D721Med (cell line): ENCODE results near the gene AP1M2.
"Not testable (repeated sequence)": the region's sequence is repeated elsewhere in the genome, so short reads cannot be mapped to it uniquely, and the experiment has no call there.

Experiments
- DNase-seq: peaks from one replicate; pipeline ENCODE4 v3.0.0; 2011; ENCODE audit warnings: low spot score; ENCODE audit not compliant: insufficient read length
- FAIRE-seq: peaks from 2 replicates; lab custom pipeline; 2011; peaks lifted over from hg19 to GRCh38; lab: Jason Lieb, UNC
- TF ChIP-seq, protein P1 (sequence below): IDR thresholded peaks from 2 replicates; pipeline ENCODE4 v1.5.1; 2012; ENCODE audit warnings: mild to moderate bottlenecking, control low read depth; ENCODE audit not compliant: insufficient read depth; ENCODE audit errors: missing control alignments

AP1M2 gene

GRCh38 chr19:10538204-10538983, 48.7 kb downstream of the AP1M2 start:
- TF ChIP-seq, protein P1, sequence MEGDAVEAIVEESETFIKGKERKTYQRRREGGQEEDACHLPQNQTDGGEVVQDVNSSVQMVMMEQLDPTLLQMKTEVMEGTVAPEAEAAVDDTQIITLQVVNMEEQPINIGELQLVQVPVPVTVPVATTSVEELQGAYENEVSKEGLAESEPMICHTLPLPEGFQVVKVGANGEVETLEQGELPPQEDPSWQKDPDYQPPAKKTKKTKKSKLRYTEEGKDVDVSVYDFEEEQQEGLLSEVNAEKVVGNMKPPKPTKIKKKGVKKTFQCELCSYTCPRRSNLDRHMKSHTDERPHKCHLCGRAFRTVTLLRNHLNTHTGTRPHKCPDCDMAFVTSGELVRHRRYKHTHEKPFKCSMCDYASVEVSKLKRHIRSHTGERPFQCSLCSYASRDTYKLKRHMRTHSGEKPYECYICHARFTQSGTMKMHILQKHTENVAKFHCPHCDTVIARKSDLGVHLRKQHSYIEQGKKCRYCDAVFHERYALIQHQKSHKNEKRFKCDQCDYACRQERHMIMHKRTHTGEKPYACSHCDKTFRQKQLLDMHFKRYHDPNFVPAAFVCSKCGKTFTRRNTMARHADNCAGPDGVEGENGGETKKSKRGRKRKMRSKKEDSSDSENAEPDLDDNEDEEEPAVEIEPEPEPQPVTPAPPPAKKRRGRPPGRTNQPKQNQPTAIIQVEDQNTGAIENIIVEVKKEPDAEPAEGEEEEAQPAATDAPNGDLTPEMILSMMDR = no peak
- peak; percentile 7 for DNase-seq
- FAIRE-seq = no peak

DNA sequence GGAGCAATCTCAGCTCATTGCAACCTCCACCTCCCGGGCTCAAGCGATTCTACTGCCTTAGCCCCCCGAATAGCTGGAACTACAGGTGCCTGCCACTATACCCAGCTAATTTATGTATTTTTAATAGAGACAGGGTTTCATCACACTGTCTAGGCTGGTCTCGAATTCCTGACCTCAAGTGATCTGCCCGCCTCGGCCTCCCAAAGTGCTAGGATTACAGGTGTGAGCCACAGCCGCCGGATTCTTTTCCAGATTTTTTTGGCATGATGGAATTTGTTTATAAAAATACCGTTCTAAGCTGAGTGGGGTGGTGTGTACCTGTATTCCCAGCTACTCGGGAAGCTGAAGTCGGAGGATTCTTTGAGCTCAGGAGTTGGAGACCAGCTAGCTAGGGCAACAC, 49.4 kb downstream of the AP1M2 start:
- TF ChIP-seq, protein P1 = no peak
- DNase-seq = no peak
- FAIRE-seq = no peak

GRCh38 chr19:10535613-10536012, 51.5 kb downstream of the AP1M2 start:
- DNase-seq = peak; percentile 1
- FAIRE-seq = no peak
- TF ChIP-seq, protein P1 = no peak

GRCh38 chr19:10533646-10534386, 53.3 kb downstream of the AP1M2 start:
- TF ChIP-seq, protein P1 = no peak
- DNase-seq (no peak), FAIRE-seq (no peak)

DNA sequence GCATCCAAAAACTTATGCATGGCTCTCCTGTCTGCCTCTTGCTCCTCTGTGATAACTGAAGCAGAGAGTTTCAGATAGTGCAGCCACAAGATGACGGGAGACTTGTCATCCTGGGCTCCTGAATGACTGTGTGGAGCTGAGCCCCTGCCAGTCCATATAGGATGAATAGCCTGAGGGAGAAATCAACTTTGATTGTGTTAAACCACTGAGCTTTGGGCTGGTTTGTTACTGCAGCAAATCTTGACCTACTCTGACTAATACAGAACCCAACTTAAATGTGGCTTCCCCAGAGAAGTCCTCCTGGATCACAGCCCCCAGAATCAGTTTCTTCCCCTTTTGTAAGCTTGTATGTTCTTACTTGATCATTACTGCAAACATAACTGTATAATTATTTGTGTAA, 54.7 kb downstream of the AP1M2 start:
- DNase-seq (no peak), FAIRE-seq (no peak)
- TF ChIP-seq, protein P1 = no peak

- not testable (repeated sequence) for DNase-seq, FAIRE-seq
Observed at GRCh38 chr19:10526887-10527286, 60.2 kb downstream of the AP1M2 start.

- TF ChIP-seq, protein P1 = no peak
- no peak for DNase-seq
- no peak for FAIRE-seq
Observed at GRCh38 chr19:10525636-10526035, 61.5 kb downstream of the AP1M2 start.
